ENCODE data around the gene ATP8A2. TPM values are rescaled to one million over a fixed set of nuclear protein-coding genes. Genes with fewer than 3 reads are reported as not detected.

The ATP8A2 gene
- total and polyA plus RNA-seq, 2 donors, result 1.1 to 1.5 TPM

DNA sequence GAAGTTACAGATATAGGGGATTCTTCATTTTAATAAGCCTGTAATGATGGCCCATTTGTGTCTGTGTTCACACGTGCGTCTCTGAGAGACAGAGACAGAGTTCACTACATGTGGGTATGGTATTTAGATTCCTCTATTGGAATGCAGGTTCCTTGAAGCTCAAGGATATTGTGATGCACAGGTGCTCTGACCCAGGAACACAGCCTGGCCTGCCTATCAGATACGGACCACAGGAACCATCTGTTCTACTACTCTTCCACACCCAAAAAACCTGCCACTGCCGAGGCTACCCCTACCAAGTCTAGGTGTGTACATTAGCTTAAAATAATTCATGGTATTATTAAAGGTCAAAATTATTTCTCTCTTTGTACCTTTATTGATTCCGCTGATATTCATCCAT is 289.2 kb downstream of the ATP8A2 start:
- WGBS, result 85% methylated on average over 5 of the region's 5 CpGs
- no peak for DNase-seq (ENCODE audit: low read depth in 6 of 9, low spot score in 9 of 9)

DNA sequence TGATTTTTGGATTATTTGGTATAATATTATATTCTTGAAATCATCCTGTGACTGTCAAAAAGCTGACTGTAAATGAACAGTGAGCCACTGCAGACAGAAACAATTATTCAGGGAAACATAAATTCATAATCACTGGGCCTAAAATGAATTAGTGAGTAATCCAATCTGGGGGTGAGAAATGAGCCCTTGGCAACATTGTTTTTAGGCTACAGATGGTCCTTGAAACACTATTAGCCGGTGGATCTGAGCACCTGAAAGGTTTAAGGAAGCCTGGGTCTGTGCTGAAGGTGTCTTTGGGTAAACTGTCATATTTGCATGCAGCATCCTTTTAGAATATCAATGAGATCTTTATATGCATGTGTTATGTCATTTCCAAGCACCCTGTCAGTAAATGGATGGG is 290.7 kb downstream of the ATP8A2 start:
- DNase-seq (ENCODE audit: low read depth in 6 of 9, low spot score in 9 of 9), result no peak

More for the DNA sequence above, 289.2 kb downstream of the ATP8A2 start:
- no peaks in the 10 kb centered on the region for H3K9me3 ChIP-seq (ENCODE audit: control insufficient read depth in 2 of 2, insufficient read depth in 1 of 2, low read length in 1 of 2)
- H3K27me3 ChIP-seq (ENCODE audit: control insufficient read depth in 2 of 2, insufficient read depth in 1 of 2, low read length in 1 of 2), result no peaks in the 10 kb centered on the region
- H3K27ac ChIP-seq (ENCODE audit: low read depth in 1 of 2, low read length in 1 of 2), result no peak overlapping the region
- no peaks in the 10 kb centered on the region for H3K36me3 ChIP-seq (ENCODE audit: control insufficient read depth in 2 of 2, insufficient read depth in 2 of 2, low read length in 1 of 2)
- H3K4me3 ChIP-seq (ENCODE audit: low read length in 2 of 2), result no peak overlapping the region
- H3K4me1 ChIP-seq (ENCODE audit: control insufficient read depth in 2 of 2, insufficient read depth in 2 of 2, low read length in 2 of 2), result no peaks in the 10 kb centered on the region

DNA sequence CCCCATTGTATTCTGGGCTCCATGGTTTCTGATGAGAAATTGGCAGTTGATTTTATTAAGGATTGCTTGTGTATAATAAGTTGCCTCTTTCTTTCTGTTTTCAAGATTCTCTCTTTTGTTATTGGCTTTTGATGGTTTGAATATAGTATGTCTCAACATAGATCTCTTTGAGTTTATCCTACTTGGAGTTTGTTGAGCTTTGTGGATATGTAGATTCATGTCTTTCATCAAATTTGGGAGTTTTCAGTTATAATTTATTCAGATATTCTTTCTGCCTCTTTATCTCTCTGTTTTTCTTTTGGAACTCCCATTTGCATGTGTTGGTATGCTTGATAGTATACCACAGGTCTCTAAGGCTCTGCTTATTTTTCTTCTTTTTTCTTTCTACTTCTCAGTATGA is 296.6 kb downstream of the ATP8A2 start:
- no peak for DNase-seq (ENCODE audit: low read depth in 6 of 9, low spot score in 9 of 9)
- H3K36me3 ChIP-seq (ENCODE audit: control insufficient read depth in 2 of 2, insufficient read depth in 2 of 2, low read length in 1 of 2), result no peaks in the 10 kb centered on the region

More for the DNA sequence above, 290.7 kb downstream of the ATP8A2 start:
- Histone ChIP-seq H3K27me3 (ENCODE audit: control insufficient read depth in 2 of 2, insufficient read depth in 1 of 2, low read length in 1 of 2) (no peaks in the 10 kb centered on the region), H3K36me3 (ENCODE audit: control insufficient read depth in 2 of 2, insufficient read depth in 2 of 2, low read length in 1 of 2) (no peaks in the 10 kb centered on the region), H3K4me1 (ENCODE audit: control insufficient read depth in 2 of 2, insufficient read depth in 2 of 2, low read length in 2 of 2) (no peaks in the 10 kb centered on the region), H3K4me3 (ENCODE audit: low read length in 2 of 2) (no peak overlapping the region), H3K9me3 (ENCODE audit: control insufficient read depth in 2 of 2, insufficient read depth in 1 of 2, low read length in 1 of 2) (no peaks in the 10 kb centered on the region), H3K27ac (ENCODE audit: low read depth in 1 of 2, low read length in 1 of 2) (no peak overlapping the region)
- WGBS, result 82% methylated on average over 1 of the region's 1 CpG

DNA sequence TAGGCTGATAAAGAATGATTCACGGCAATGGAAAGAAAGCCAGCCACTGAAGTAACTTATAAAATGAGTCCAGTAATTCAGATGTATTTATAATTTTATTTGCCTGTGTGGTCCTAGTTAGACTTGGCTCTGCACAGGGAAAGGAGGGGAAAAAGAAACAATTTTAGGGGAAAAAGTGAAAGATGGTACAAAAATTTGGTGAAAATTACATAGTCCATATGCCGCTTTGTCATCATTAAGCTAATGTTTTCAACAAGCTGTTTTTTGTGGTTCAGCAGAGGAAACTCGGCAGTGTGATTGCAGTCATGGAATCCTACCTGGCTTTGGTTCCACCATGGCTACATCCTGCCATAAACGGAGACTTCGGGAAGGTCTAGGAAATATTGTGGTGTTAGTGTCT is 301.9 kb downstream of the ATP8A2 start:
- DNase-seq (ENCODE audit: low read depth in 6 of 9, low spot score in 9 of 9), result no peak
- no peak overlapping the region for H3K4me3 ChIP-seq (ENCODE audit: low read length in 2 of 2)
- H3K9me3 ChIP-seq (ENCODE audit: control insufficient read depth in 2 of 2, insufficient read depth in 1 of 2, low read length in 1 of 2), result no peaks in the 10 kb centered on the region
- H3K27ac ChIP-seq (ENCODE audit: low read depth in 1 of 2, low read length in 1 of 2), result no peak overlapping the region
- no peaks in the 10 kb centered on the region for H3K36me3 ChIP-seq (ENCODE audit: control insufficient read depth in 2 of 2, insufficient read depth in 2 of 2, low read length in 1 of 2)
- 92% methylated on average over 5 of the region's 5 CpGs for WGBS
- H3K27me3 ChIP-seq (ENCODE audit: control insufficient read depth in 2 of 2, insufficient read depth in 1 of 2, low read length in 1 of 2), result no peaks in the 10 kb centered on the region
- H3K4me1 ChIP-seq (ENCODE audit: control insufficient read depth in 2 of 2, insufficient read depth in 2 of 2, low read length in 2 of 2), result no peaks in the 10 kb centered on the region

More for the DNA sequence above, 296.6 kb downstream of the ATP8A2 start:
- Histone ChIP-seq H3K27me3 (ENCODE audit: control insufficient read depth in 2 of 2, insufficient read depth in 1 of 2, low read length in 1 of 2) (no peaks in the 10 kb centered on the region), H3K9me3 (ENCODE audit: control insufficient read depth in 2 of 2, insufficient read depth in 1 of 2, low read length in 1 of 2) (no peaks in the 10 kb centered on the region), H3K4me3 (ENCODE audit: low read length in 2 of 2) (no peak overlapping the region), H3K4me1 (ENCODE audit: control insufficient read depth in 2 of 2, insufficient read depth in 2 of 2, low read length in 2 of 2) (no peaks in the 10 kb centered on the region), H3K27ac (ENCODE audit: low read depth in 1 of 2, low read length in 1 of 2) (no peak overlapping the region)

DNA sequence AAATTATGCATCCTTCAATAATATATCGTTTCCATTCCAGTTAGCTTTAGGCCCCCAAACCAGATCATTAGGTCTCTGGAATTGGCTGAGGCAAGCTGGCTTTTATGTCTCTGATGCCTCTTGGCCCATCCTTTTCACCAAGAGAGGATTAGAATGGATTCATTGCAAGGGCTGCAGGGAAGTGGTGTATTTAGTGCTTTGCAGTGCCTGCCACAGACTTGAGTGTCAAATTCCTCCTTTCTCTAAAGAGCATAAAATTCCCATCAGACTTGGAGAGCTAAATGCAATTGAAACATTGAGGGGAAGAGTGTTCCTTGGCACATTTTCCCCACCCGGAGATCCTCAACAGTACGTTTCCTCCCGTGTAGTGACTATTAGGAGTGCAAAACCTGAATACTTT is 302.6 kb downstream of the ATP8A2 start:
- no peak overlapping the region for H3K27ac ChIP-seq (ENCODE audit: low read depth in 1 of 2, low read length in 1 of 2)
- H3K9me3 ChIP-seq (ENCODE audit: control insufficient read depth in 2 of 2, insufficient read depth in 1 of 2, low read length in 1 of 2), result no peaks in the 10 kb centered on the region
- H3K4me3 ChIP-seq (ENCODE audit: low read length in 2 of 2), result no peak overlapping the region
- 96% methylated on average over 4 of the region's 4 CpGs for WGBS
- no peaks in the 10 kb centered on the region for H3K27me3 ChIP-seq (ENCODE audit: control insufficient read depth in 2 of 2, insufficient read depth in 1 of 2, low read length in 1 of 2)
- no peaks in the 10 kb centered on the region for H3K4me1 ChIP-seq (ENCODE audit: control insufficient read depth in 2 of 2, insufficient read depth in 2 of 2, low read length in 2 of 2)
- DNase-seq (ENCODE audit: low read depth in 6 of 9, low spot score in 9 of 9), result no peak
- H3K36me3 ChIP-seq (ENCODE audit: control insufficient read depth in 2 of 2, insufficient read depth in 2 of 2, low read length in 1 of 2), result no peaks in the 10 kb centered on the region

DNA sequence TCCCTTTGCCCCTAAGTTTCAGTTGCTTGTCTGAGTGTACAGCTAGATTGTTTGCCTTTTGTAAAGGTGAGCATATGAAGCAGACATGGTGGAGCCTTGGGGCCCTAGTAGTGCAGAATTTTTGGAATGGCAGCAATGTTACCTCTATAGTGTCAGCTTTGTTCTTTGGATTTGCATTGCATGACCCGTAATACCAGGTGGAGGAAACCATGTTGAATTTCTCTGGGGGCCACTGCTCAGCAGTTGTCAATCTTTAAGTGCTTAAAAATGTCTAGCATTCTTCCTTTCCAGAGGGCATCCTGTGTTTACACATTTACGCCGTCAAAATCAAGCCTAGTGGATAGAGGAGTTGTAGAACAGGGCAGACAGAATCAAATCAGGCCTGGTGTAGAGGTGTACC is 303.3 kb downstream of the ATP8A2 start:
- DNase-seq (ENCODE audit: low read depth in 6 of 9, low spot score in 9 of 9), result no peak
- Histone ChIP-seq H3K4me1 (ENCODE audit: control insufficient read depth in 2 of 2, insufficient read depth in 2 of 2, low read length in 2 of 2) (no peaks in the 10 kb centered on the region), H3K36me3 (ENCODE audit: control insufficient read depth in 2 of 2, insufficient read depth in 2 of 2, low read length in 1 of 2) (no peaks in the 10 kb centered on the region), H3K27me3 (ENCODE audit: control insufficient read depth in 2 of 2, insufficient read depth in 1 of 2, low read length in 1 of 2) (no peaks in the 10 kb centered on the region), H3K27ac (ENCODE audit: low read depth in 1 of 2, low read length in 1 of 2) (no peak overlapping the region), H3K9me3 (ENCODE audit: control insufficient read depth in 2 of 2, insufficient read depth in 1 of 2, low read length in 1 of 2) (no peaks in the 10 kb centered on the region), H3K4me3 (ENCODE audit: low read length in 2 of 2) (no peak overlapping the region)
- WGBS, result 93% methylated on average over 3 of the region's 3 CpGs

DNA sequence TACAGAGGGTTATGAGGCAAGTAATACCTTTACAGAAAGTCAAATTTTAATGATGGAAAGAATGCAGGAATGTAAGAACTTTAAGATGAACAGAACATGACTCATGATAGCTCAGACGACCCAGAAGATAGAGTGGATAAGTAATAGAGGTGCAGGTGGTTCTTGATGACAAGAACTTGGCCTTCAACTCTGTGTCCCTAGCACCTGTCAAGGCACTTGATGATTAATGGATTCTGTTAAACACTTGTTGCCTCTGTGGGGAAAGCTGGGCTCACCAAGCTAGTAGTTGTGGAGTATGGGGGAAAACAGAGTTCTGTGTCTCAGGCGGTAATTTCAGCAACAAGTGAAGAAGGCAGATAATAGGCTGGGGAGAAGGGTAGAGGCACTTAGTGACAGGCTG is 306.2 kb downstream of the ATP8A2 start:
- Histone ChIP-seq H3K36me3 (ENCODE audit: control insufficient read depth in 2 of 2, insufficient read depth in 2 of 2, low read length in 1 of 2) (no peaks in the 10 kb centered on the region), H3K9me3 (ENCODE audit: control insufficient read depth in 2 of 2, insufficient read depth in 1 of 2, low read length in 1 of 2) (no peaks in the 10 kb centered on the region), H3K4me3 (ENCODE audit: low read length in 2 of 2) (no peak overlapping the region), H3K27me3 (ENCODE audit: control insufficient read depth in 2 of 2, insufficient read depth in 1 of 2, low read length in 1 of 2) (no peaks in the 10 kb centered on the region), H3K4me1 (ENCODE audit: control insufficient read depth in 2 of 2, insufficient read depth in 2 of 2, low read length in 2 of 2) (no peaks in the 10 kb centered on the region), H3K27ac (ENCODE audit: low read depth in 1 of 2, low read length in 1 of 2) (no peak overlapping the region)
- no peak for DNase-seq (ENCODE audit: low read depth in 6 of 9, low spot score in 9 of 9)
- WGBS, result 84% methylated on average over 2 of the region's 2 CpGs

DNA sequence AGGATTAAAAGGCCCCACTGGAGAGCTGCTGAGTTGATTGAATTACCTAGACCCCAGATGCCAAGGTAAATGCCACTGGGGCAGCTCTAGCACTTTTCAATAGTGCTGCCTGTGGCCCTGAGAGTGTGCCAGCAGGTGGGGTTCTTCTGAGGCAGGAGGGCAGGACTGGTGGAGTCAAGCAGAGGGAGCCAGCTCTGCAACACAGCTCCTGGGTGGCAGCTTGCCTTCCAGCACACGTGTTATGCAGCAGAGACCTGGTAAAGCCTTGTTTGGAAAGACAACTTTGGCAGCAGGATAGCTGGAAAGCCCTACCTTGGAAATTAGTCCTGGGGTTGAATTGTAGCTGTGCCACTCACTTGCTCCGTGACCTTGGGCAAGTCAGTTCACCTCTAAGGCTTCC is 306.6 kb downstream of the ATP8A2 start:
- Histone ChIP-seq H3K4me1 (ENCODE audit: control insufficient read depth in 2 of 2, insufficient read depth in 2 of 2, low read length in 2 of 2) (no peaks in the 10 kb centered on the region), H3K27me3 (ENCODE audit: control insufficient read depth in 2 of 2, insufficient read depth in 1 of 2, low read length in 1 of 2) (no peaks in the 10 kb centered on the region), H3K9me3 (ENCODE audit: control insufficient read depth in 2 of 2, insufficient read depth in 1 of 2, low read length in 1 of 2) (no peaks in the 10 kb centered on the region), H3K36me3 (ENCODE audit: control insufficient read depth in 2 of 2, insufficient read depth in 2 of 2, low read length in 1 of 2) (no peaks in the 10 kb centered on the region), H3K27ac (ENCODE audit: low read depth in 1 of 2, low read length in 1 of 2) (no peak overlapping the region), H3K4me3 (ENCODE audit: low read length in 2 of 2) (no peak overlapping the region)
- peak in 3 of 9 donors; percentile 3 to 38 (median 26) for DNase-seq (ENCODE audit: low read depth in 6 of 9, low spot score in 9 of 9)
- 79% methylated on average over 2 of the region's 2 CpGs for WGBS

DNA sequence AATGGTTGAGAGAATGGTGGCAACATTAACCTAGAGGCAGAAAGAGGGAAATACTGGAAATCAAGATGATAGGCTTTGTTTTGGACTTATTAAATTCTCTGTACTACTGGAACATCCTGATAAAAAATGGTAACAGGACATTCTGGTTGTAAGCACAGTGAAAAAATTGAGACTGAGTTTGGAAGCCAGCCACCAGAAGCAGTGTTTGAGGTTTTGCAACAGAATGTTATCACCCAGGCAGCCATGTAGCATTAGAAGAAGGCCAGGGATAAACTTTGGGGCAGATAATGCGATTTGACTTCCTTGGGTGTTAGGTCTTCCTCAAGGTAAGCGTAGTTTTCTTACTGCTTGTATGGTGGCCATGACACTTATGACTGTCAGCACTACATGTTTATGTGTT is 307.4 kb downstream of the ATP8A2 start:
- H3K4me1 ChIP-seq (ENCODE audit: control insufficient read depth in 2 of 2, insufficient read depth in 2 of 2, low read length in 2 of 2), result no peaks in the 10 kb centered on the region
- no peak for DNase-seq (ENCODE audit: low read depth in 6 of 9, low spot score in 9 of 9)
- no peaks in the 10 kb centered on the region for H3K9me3 ChIP-seq (ENCODE audit: control insufficient read depth in 2 of 2, insufficient read depth in 1 of 2, low read length in 1 of 2)
- 96% methylated on average over 2 of the region's 2 CpGs for WGBS
- H3K27me3 ChIP-seq (ENCODE audit: control insufficient read depth in 2 of 2, insufficient read depth in 1 of 2, low read length in 1 of 2), result no peaks in the 10 kb centered on the region
- H3K4me3 ChIP-seq (ENCODE audit: low read length in 2 of 2), result no peak overlapping the region
- H3K36me3 ChIP-seq (ENCODE audit: control insufficient read depth in 2 of 2, insufficient read depth in 2 of 2, low read length in 1 of 2), result no peaks in the 10 kb centered on the region
- no peak overlapping the region for H3K27ac ChIP-seq (ENCODE audit: low read depth in 1 of 2, low read length in 1 of 2)

DNA sequence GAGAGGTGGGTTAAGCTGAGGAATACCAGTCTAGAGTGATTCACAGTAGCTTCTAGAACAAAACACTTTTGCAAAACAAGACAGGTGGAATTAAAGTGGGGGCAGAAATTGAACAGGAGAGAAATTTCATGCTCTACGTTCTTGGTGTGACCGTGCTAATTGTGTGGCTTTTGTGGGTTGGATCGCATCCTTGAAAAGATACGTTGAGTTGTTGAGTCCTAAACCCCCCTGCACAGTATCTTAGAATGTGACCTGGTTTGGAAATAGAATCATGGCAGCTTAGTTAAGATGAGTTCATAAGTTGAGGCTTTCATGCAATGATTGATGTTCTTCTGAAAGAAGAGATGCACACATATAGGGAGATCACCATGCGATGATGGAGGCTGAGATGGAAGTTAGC is 308.2 kb downstream of the ATP8A2 start:
- Histone ChIP-seq H3K36me3 (ENCODE audit: control insufficient read depth in 2 of 2, insufficient read depth in 2 of 2, low read length in 1 of 2) (no peaks in the 10 kb centered on the region), H3K27me3 (ENCODE audit: control insufficient read depth in 2 of 2, insufficient read depth in 1 of 2, low read length in 1 of 2) (no peaks in the 10 kb centered on the region), H3K4me3 (ENCODE audit: low read length in 2 of 2) (no peak overlapping the region), H3K27ac (ENCODE audit: low read depth in 1 of 2, low read length in 1 of 2) (no peak overlapping the region), H3K9me3 (ENCODE audit: control insufficient read depth in 2 of 2, insufficient read depth in 1 of 2, low read length in 1 of 2) (no peaks in the 10 kb centered on the region), H3K4me1 (ENCODE audit: control insufficient read depth in 2 of 2, insufficient read depth in 2 of 2, low read length in 2 of 2) (no peaks in the 10 kb centered on the region)
- WGBS, result 88% methylated on average over 5 of the region's 5 CpGs
- no peak for DNase-seq (ENCODE audit: low read depth in 6 of 9, low spot score in 9 of 9)
